Coronary artery (tissue), 2 donors: Measurements from ENCODE around the gene NEIL1.
"Not testable (repeated sequence)": the region's sequence is repeated elsewhere in the genome, so short reads cannot be mapped to it uniquely, and the experiment has no call there.

Experiments
- DNase-seq: peaks from one replicate; pipeline ENCODE4 v3.0.0-alpha.2; 2017; ENCODE audit warnings: low spot score
- H3K27ac ChIP-seq, 2 donors: fragments of 200-600 bp; sonication (generic); one replicate each; pipeline ENCODE4 v1.5.1; 2016 to 2019
- H3K4me3 ChIP-seq: fragments of 200-600 bp; sonication (generic); 2 replicates; pipeline ENCODE4 v1.5.1; 2016; ENCODE audit warnings: mild to moderate bottlenecking, moderate library complexity
- TF ChIP-seq, protein P1 (sequence below): fragments of 200-600 bp; sonication (generic); IDR thresholded peaks from one replicate; pipeline ENCODE4 v1.5.1; 2019; ENCODE audit warnings: antibody characterized with exemption

NEIL1 gene

DNA sequence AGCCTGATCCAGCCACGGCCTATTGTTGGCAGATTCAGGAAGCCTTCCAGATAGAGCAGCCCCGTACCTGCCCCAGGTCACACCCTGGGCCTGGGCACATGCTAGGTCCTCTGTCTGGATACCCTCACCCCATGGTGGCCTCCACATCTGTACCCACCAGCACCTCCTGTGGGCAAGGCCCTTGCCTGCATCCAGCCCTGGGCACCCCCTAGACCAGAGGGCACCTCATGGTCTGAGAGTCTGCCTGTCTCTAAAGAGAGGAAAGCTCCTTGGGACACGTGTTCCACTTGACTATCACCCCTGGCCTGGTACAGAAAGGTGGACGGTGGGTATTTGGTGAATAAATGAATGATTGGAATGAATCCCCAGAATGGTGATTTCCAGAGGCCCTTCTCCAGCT, 19.8 kb upstream of the NEIL1 start:
- TF ChIP-seq, protein P1, sequence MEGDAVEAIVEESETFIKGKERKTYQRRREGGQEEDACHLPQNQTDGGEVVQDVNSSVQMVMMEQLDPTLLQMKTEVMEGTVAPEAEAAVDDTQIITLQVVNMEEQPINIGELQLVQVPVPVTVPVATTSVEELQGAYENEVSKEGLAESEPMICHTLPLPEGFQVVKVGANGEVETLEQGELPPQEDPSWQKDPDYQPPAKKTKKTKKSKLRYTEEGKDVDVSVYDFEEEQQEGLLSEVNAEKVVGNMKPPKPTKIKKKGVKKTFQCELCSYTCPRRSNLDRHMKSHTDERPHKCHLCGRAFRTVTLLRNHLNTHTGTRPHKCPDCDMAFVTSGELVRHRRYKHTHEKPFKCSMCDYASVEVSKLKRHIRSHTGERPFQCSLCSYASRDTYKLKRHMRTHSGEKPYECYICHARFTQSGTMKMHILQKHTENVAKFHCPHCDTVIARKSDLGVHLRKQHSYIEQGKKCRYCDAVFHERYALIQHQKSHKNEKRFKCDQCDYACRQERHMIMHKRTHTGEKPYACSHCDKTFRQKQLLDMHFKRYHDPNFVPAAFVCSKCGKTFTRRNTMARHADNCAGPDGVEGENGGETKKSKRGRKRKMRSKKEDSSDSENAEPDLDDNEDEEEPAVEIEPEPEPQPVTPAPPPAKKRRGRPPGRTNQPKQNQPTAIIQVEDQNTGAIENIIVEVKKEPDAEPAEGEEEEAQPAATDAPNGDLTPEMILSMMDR: no peak
- DNase-seq: no peak
- Histone ChIP-seq H3K27ac (no peak overlapping the region), H3K4me3 (no peak overlapping the region)

DNA sequence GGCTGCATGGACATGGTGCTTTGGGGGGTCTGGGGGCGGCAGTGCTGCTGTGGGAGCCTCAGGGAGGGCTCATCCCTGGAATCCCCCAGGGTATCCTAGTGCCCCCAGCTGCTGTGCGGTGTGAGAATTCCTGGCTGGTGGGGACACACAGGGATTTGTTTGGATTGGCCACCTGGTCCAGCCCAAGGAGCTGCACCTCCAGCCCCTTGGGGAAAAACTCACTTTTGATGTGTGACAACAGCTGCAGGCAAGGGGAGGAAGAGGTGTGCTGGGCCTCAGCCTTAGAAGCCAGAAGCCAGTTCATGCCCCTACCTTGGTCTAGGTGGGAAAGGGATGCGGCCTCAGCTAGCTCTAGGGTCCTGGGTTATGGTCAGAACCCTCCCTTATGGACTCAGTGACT, 19.3 kb upstream of the NEIL1 start:
- Histone ChIP-seq H3K4me3 (no peak overlapping the region), H3K27ac (no peak overlapping the region)
- no peak for DNase-seq
- TF ChIP-seq, protein P1: no peak

DNA sequence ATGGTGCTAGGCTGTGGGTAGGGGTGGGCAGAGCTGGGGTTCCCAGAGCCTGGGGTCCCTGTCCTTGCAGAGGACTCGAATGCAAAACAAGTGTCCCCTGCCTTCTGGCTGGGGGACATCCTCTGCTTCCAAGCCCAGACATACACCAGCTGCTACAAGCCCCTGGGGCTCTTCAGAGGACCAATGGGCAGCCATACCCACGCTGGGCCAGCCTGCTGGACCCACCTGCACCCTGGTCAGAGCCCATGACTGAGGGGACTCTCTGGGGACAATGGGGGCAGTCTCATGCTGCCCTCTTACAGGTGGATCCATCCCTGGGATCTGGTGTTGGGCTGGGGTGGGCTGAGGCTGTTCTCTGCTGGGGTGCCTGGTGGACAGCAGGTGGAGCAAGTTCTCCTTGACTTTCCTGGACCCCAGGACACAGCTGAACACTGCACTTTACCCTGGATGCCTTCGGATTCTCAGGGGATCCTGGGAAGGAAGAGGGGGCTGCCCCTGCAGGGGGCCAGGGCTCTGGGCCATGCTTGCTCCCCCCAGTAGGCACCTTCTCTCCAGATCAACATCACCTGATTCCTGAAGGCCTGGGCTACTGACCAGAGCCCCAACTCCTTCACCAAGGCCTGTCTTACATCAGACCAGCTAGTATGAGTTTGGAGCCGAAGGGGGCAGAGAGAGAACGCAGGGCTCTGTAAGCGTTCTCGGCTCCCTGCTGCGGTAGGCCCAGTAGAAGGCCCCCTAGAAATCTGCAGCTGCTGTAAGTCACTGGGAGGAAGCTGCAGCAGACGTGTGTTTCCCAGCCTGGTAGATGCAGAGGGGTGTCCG, 18.1 kb upstream of the NEIL1 start:
- DNase-seq: no peak
- TF ChIP-seq, protein P1: no peak
- H3K27ac ChIP-seq: no peak overlapping the region
- H3K4me3 ChIP-seq: no peak overlapping the region

DNA sequence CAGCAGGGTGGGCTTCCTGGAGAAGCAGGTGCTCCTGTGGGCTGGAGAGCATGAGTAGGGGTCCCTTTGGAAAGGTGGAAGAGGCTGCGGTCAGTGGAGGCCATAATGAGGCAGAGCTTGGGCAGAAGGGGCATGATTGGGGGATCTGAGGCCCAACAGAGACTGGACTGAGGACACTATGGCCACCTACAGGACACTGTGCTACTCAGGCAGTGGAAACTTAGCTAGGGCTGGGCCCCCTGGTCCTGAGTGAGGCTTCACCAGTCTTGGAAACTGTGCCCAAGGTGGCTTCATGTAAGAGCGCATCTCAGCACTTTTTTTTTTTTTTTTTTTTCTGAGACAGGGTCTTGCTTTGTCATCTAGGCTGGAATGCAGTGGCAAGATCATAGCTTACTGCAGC, 17.3 kb upstream of the NEIL1 start:
- Histone ChIP-seq H3K27ac (no peak overlapping the region), H3K4me3 (no peak overlapping the region)
- DNase-seq: no peak
- TF ChIP-seq, protein P1: no peak

DNA sequence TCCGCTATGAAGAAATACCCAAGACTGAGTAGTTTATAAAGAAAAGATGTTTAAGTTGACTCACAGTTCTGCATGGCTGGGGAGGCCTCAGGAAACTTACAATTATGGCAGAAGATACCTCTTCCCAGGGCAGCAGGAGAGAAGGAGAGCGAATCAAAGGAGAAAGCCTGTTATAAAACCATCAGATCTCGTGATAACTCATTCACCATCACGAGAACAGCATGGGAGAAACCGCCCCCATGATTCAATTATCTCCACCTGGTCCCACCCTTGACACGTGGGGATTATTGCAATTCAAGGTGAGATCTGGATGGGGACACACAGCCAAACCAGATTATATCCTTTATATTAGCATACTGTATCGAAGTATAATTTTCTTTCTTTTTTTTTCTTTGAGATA, 14.7 kb upstream of the NEIL1 start:
- not testable (repeated sequence) for H3K27ac ChIP-seq, H3K4me3 ChIP-seq, DNase-seq

DNA sequence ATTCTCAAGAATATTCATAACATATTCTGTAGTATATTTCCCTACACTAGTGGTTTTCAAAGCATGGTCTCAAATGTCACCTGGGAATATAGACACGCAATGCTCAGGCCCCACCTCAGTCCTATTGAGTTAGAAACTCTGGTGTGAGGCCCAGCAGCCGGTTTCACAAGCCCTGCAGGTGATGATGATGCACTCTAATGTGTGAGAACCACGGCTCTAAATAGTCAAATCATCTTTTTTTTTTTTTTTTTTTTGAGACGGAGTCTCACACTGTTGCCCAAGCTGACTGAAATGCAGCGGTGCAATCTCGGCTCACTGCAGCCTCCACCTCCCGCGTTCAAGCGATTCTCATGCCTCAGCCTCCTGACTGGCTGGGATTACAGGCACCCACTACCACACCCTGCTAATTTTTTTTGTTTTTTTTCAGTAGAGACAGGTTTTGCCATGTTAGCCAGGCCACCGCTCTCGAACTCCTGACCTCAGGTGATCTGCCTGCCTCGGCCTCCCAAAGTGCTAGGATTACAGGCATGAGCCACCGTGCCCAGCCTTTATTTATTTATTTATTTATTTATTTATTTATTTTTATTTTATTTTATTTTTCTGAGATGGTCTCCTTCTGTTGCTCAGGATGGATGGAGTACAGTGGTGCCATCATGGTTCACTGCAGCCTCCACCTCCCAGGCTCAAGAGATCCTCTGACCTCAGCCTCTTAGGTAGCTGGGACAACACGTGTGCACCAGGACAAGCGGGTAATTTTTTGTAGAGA, 13.0 kb upstream of the NEIL1 start:
- not testable (repeated sequence) for H3K4me3 ChIP-seq, H3K27ac ChIP-seq, DNase-seq

DNA sequence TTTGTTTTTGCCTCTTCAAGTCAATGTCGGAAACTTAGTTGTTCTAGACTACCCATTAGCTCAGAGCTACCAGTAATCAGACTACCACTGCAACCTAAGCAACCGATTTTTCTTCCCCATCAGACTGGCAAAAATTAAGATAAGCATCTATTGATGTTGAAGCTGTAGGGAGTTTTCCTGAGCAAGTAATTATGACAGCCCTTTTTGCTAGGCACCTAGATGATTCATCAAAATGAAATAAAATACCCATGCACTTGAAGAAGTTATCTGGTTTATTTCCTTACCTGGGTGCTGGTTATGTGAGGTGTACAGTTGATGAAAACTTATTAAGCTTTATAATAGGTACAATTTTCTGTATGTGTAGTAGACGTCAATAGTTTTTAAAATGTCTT, 11.5 kb upstream of the NEIL1 start:
- TF ChIP-seq, protein P1: no peak
- Histone ChIP-seq H3K4me3 (peak overlapping the region; percentile 96), H3K27ac (peak overlapping the region in 1 of 2 donors; percentile 79)
- DNase-seq: no peak
